ENCODE measurements around the gene SLC22A14.

- TF ChIP-seq, protein P1, sequence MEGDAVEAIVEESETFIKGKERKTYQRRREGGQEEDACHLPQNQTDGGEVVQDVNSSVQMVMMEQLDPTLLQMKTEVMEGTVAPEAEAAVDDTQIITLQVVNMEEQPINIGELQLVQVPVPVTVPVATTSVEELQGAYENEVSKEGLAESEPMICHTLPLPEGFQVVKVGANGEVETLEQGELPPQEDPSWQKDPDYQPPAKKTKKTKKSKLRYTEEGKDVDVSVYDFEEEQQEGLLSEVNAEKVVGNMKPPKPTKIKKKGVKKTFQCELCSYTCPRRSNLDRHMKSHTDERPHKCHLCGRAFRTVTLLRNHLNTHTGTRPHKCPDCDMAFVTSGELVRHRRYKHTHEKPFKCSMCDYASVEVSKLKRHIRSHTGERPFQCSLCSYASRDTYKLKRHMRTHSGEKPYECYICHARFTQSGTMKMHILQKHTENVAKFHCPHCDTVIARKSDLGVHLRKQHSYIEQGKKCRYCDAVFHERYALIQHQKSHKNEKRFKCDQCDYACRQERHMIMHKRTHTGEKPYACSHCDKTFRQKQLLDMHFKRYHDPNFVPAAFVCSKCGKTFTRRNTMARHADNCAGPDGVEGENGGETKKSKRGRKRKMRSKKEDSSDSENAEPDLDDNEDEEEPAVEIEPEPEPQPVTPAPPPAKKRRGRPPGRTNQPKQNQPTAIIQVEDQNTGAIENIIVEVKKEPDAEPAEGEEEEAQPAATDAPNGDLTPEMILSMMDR (IDR thresholded peaks at IDR 0.05) = no peak
- TF ChIP-seq REST (IDR thresholded peaks at IDR 0.05; ENCODE audit: insufficient read depth in 1 of 2, low read depth in 2 of 2, low read length in 1 of 2) = no peak
- no peak for TF ChIP-seq POLR2AphosphoS5 (IDR thresholded peaks at IDR 0.05; ENCODE audit: low read depth, low read length)
- TF ChIP-seq TCF7L2 (IDR thresholded peaks at IDR 0.05; ENCODE audit: low read depth, low read length) = no peak
- TF ChIP-seq SIN3A (IDR thresholded peaks at IDR 0.05; ENCODE audit: borderline replicate concordance, insufficient read depth, low read depth, low read length) = no peak
Observed at GRCh38 chr3:38348903-38349302, 66.8 kb downstream of the SLC22A14 start.

Measured in Panc1 (cell line).